ENCODE measurements around the gene WDR90. TPM values are rescaled to one million over a fixed set of nuclear protein-coding genes. Genes with fewer than 3 reads are reported as not detected.

The WDR90 gene
- total and polyA plus RNA-seq, 10 of the 15 experiments (the other 5 are each of a cell fraction or from before 2014, with no cell fraction given), result 2.0 to 65.0 (median 16.7) TPM

DNA sequence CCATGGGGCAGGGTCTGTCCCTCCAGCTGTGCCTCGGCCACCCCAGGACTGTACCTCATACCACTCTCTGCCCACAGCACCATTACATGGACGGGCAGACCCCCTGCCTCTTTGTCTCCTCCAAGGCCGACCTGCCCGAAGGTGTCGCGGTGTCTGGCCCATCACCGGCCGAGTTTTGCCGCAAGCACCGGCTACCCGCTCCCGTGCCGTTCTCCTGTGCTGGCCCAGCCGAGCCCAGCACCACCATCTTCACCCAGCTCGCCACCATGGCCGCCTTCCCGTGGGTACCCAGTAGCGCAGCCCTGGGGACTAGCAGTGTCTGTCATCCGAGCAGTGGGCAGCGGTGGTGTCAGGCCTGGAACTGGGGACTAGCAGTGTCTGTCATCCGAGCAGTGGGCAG is 23.7 kb downstream of the WDR90 start:
- CTCF ChIA-PET, result no interaction called here
- no peak overlapping the region for H3K9ac ChIP-seq (ENCODE audit: control insufficient read depth, insufficient read depth, low read length)
- H3K4me3 ChIP-seq, result no peak overlapping the region
- H3K4me2 ChIP-seq (ENCODE audit: control insufficient read depth, insufficient read depth), result no peak overlapping the region
- BruUV-seq (replicated peaks), result no TSS peak
- H3K36me3 ChIP-seq (ENCODE audit: control insufficient read depth in 2 of 2, insufficient read depth in 2 of 2, low read length in 1 of 2), result peaks cover 0 to 18% of the 10 kb centered on the region in 2 experiments; a peak in 3 of 4 replicates
- intact Hi-C loops (cut with micrococcal nuclease; ENCODE audit: unreplicated experiment) (no loop called here), in situ Hi-C loops (cut with MboI) (no loop called here)
- no peak overlapping the region for H2AFZ ChIP-seq (ENCODE audit: control insufficient read depth, low read depth, low read length)
- H3K27me3 ChIP-seq (replicated peaks in 1 of 2; ENCODE audit: control insufficient read depth in 2 of 2, insufficient read depth in 2 of 2, low read length in 1 of 2), result no peaks in the 10 kb centered on the region
- H3K79me2 ChIP-seq (ENCODE audit: control insufficient read depth, insufficient read depth, low read length), result peaks cover 16% of the 10 kb centered on the region
- FAIRE-seq (no peak), ATAC-seq (no peak), DNase-seq (ENCODE audit: low read depth, low spot score) (no peak)
- H4K20me1 ChIP-seq (ENCODE audit: control insufficient read depth, insufficient read depth), result no peaks in the 10 kb centered on the region; the same call in 1 of the 2 replicates
- H3K9me3 ChIP-seq (replicated peaks; ENCODE audit: control insufficient read depth, insufficient read depth, low read length), result no peaks in the 10 kb centered on the region
- 97% methylated on average over 21 of the region's 21 CpGs for WGBS (ENCODE audit: insufficient coverage, insufficient replicate concordance, low lambda C conversion rate, missing lambda C conversion rate)
- POLR2A ChIA-PET, result interaction anchor here (0.5 kb wide), 1 partner anchor 378 kb away, joined by 3 read pairs; no protein-coding TSS in a partner anchor
- SMC1A ChIA-PET (ENCODE audit: uncharacterized antibody, unreplicated experiment), result no interaction called here
- H3K4me1 ChIP-seq (ENCODE audit: control insufficient read depth, insufficient read depth, low read length), result no peaks in the 10 kb centered on the region
- no peak overlapping the region for H3K27ac ChIP-seq (ENCODE audit: control insufficient read depth, insufficient read depth)
- RAD21 ChIA-PET (ENCODE audit: unreplicated experiment), result no interaction called here
- no peak for TF ChIP-seq IRF4 (IDR thresholded peaks at IDR 0.05; ENCODE audit: low read depth, low read length)
- TF ChIP-seq ZBED1 (IDR thresholded peaks at IDR 0.05; ENCODE audit: borderline replicate concordance), result no peak
- TF ChIP-seq, protein P1, sequence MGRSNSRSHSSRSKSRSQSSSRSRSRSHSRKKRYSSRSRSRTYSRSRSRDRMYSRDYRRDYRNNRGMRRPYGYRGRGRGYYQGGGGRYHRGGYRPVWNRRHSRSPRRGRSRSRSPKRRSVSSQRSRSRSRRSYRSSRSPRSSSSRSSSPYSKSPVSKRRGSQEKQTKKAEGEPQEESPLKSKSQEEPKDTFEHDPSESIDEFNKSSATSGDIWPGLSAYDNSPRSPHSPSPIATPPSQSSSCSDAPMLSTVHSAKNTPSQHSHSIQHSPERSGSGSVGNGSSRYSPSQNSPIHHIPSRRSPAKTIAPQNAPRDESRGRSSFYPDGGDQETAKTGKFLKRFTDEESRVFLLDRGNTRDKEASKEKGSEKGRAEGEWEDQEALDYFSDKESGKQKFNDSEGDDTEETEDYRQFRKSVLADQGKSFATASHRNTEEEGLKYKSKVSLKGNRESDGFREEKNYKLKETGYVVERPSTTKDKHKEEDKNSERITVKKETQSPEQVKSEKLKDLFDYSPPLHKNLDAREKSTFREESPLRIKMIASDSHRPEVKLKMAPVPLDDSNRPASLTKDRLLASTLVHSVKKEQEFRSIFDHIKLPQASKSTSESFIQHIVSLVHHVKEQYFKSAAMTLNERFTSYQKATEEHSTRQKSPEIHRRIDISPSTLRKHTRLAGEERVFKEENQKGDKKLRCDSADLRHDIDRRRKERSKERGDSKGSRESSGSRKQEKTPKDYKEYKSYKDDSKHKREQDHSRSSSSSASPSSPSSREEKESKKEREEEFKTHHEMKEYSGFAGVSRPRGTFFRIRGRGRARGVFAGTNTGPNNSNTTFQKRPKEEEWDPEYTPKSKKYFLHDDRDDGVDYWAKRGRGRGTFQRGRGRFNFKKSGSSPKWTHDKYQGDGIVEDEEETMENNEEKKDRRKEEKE (IDR thresholded peaks at IDR 0.05), result no peak
- TF ChIP-seq, protein P2, sequence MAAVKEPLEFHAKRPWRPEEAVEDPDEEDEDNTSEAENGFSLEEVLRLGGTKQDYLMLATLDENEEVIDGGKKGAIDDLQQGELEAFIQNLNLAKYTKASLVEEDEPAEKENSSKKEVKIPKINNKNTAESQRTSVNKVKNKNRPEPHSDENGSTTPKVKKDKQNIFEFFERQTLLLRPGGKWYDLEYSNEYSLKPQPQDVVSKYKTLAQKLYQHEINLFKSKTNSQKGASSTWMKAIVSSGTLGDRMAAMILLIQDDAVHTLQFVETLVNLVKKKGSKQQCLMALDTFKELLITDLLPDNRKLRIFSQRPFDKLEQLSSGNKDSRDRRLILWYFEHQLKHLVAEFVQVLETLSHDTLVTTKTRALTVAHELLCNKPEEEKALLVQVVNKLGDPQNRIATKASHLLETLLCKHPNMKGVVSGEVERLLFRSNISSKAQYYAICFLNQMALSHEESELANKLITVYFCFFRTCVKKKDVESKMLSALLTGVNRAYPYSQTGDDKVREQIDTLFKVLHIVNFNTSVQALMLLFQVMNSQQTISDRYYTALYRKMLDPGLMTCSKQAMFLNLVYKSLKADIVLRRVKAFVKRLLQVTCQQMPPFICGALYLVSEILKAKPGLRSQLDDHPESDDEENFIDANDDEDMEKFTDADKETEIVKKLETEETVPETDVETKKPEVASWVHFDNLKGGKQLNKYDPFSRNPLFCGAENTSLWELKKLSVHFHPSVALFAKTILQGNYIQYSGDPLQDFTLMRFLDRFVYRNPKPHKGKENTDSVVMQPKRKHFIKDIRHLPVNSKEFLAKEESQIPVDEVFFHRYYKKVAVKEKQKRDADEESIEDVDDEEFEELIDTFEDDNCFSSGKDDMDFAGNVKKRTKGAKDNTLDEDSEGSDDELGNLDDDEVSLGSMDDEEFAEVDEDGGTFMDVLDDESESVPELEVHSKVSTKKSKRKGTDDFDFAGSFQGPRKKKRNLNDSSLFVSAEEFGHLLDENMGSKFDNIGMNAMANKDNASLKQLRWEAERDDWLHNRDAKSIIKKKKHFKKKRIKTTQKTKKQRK (IDR thresholded peaks at IDR 0.05; ENCODE audit: low read depth, low read length), result no peak
- TF ChIP-seq RFX5 (IDR thresholded peaks at IDR 0.05; ENCODE audit: low read depth, low read length), result no peak
- TF ChIP-seq SRF (IDR thresholded peaks at IDR 0.05; ENCODE audit: low read depth in 2 of 2, low read length in 2 of 2), result no peak
- TF ChIP-seq NR2C2 (IDR thresholded peaks at IDR 0.05; ENCODE audit: borderline replicate concordance, control insufficient read depth, insufficient read length, low read depth), result no peak
- TF ChIP-seq, protein P3, sequence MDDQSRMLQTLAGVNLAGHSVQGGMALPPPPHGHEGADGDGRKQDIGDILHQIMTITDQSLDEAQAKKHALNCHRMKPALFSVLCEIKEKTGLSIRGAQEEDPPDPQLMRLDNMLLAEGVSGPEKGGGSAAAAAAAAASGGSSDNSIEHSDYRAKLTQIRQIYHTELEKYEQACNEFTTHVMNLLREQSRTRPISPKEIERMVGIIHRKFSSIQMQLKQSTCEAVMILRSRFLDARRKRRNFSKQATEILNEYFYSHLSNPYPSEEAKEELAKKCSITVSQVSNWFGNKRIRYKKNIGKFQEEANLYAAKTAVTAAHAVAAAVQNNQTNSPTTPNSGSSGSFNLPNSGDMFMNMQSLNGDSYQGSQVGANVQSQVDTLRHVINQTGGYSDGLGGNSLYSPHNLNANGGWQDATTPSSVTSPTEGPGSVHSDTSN (IDR thresholded peaks at IDR 0.05; ENCODE audit: insufficient replicate concordance, low read depth, low read length), result no peak
- no peak for TF ChIP-seq CREM (IDR thresholded peaks at IDR 0.05; ENCODE audit: low read depth)
- no peak for TF ChIP-seq NFYB (IDR thresholded peaks at IDR 0.05; ENCODE audit: insufficient read depth, low read depth, low read length)
- no peak for TF ChIP-seq BMI1 (IDR thresholded peaks at IDR 0.05; ENCODE audit: borderline replicate concordance)
- TF ChIP-seq, protein P4, sequence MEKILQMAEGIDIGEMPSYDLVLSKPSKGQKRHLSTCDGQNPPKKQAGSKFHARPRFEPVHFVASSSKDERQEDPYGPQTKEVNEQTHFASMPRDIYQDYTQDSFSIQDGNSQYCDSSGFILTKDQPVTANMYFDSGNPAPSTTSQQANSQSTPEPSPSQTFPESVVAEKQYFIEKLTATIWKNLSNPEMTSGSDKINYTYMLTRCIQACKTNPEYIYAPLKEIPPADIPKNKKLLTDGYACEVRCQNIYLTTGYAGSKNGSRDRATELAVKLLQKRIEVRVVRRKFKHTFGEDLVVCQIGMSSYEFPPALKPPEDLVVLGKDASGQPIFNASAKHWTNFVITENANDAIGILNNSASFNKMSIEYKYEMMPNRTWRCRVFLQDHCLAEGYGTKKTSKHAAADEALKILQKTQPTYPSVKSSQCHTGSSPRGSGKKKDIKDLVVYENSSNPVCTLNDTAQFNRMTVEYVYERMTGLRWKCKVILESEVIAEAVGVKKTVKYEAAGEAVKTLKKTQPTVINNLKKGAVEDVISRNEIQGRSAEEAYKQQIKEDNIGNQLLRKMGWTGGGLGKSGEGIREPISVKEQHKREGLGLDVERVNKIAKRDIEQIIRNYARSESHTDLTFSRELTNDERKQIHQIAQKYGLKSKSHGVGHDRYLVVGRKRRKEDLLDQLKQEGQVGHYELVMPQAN (conservative IDR thresholded peaks at IDR 0.05), result no peak
- TF ChIP-seq KLF5 (IDR thresholded peaks at IDR 0.05; ENCODE audit: partially characterized antibody), result no peak
- no peak for TF ChIP-seq FOS (IDR thresholded peaks at IDR 0.05; ENCODE audit: borderline replicate concordance, extremely low read depth, insufficient read length)
